A549 (cell line): ENCODE data around the gene GATAD1.

Experiments
- CBX8 ChIP-seq: fragments of 200-600 bp; sonication (generic); IDR thresholded peaks from 2 replicates; pipeline ENCODE4 v1.6.1; 2016
- CTCF ChIP-seq: fragments of >200 bp; sonication (Bioruptor Twin); formaldehyde crosslinking; IDR thresholded peaks from 3 replicates; pipeline ENCODE4 v1.5.1; 2016
- EHMT2 ChIP-seq: fragments of 200-600 bp; sonication (generic); IDR thresholded peaks from 2 replicates; pipeline ENCODE4 v1.6.1; 2016; ENCODE audit warnings: antibody characterized with exemption, low read depth, mild to moderate bottlenecking, moderate library complexity
- HDAC2 ChIP-seq: fragments of 200-600 bp; sonication (generic); IDR thresholded peaks from 2 replicates; pipeline ENCODE4 v1.6.1; 2016
- HES2 ChIP-seq: fragments of >200 bp; sonication (Bioruptor Twin); formaldehyde crosslinking; IDR thresholded peaks from 2 replicates; pipeline ENCODE4 v1.6.1; 2016
- JUN ChIP-seq, 2 experiments: fragments of >200 bp; sonication (Bioruptor Twin); formaldehyde crosslinking; IDR thresholded peaks; 2 replicates in 1 of 2; 3 replicates in 1 of 2; pipeline ENCODE4 v1.6.1; 2016 to 2017
- KDM5A ChIP-seq: fragments of 200-600 bp; sonication (generic); IDR thresholded peaks from 2 replicates; pipeline ENCODE4 v1.6.1; 2016; ENCODE audit warnings: antibody characterized with exemption, mild to moderate bottlenecking
- MAFK ChIP-seq: fragments of 450-650 bp; IDR thresholded peaks from 2 replicates; pipeline ENCODE4 v1.6.1; 2014; ENCODE audit not compliant: partially characterized antibody
- MAZ ChIP-seq: fragments of 150-350 bp; IDR thresholded peaks from 2 replicates; pipeline ENCODE4 v1.6.1; 2014; ENCODE audit warnings: antibody characterized with exemption, low read depth, low read length, borderline replicate concordance
- NR3C1 ChIP-seq: fragments of >200 bp; sonication (Bioruptor Twin); formaldehyde crosslinking; IDR thresholded peaks from 3 replicates; pipeline ENCODE4 v1.6.1; 2017
- POLR2A ChIP-seq: IDR thresholded peaks from 2 replicates; pipeline ENCODE4 v1.6.1; 2012; ENCODE audit warnings: mild to moderate bottlenecking, low read length
- RAD21 ChIP-seq, 2 experiments: fragments of >200 bp in 1 of 2; sonication (Bioruptor Twin) in 1 of 2; formaldehyde crosslinking in 1 of 2; IDR thresholded peaks in 1 of 2; conservative IDR thresholded peaks in 1 of 2; 2 replicates in 1 of 2; 3 replicates in 1 of 2; pipeline ENCODE4 v1.6.1; 2012 to 2018; ENCODE audit warnings: inconsistent platforms in 1 of 2
- REST ChIP-seq: fragments of 200-600 bp; sonication (generic); IDR thresholded peaks from 2 replicates; pipeline ENCODE4 v1.6.1; 2016; ENCODE audit warnings: antibody characterized with exemption, mild to moderate bottlenecking, moderate library complexity
- TP53 ChIP-seq: fragments of 250-450 bp; sonication (Bioruptor Pico); IDR thresholded peaks from 2 replicates; pipeline ENCODE4 v1.5.0; 2021; ENCODE audit warnings: mild to moderate bottlenecking, moderate library complexity

DNA sequence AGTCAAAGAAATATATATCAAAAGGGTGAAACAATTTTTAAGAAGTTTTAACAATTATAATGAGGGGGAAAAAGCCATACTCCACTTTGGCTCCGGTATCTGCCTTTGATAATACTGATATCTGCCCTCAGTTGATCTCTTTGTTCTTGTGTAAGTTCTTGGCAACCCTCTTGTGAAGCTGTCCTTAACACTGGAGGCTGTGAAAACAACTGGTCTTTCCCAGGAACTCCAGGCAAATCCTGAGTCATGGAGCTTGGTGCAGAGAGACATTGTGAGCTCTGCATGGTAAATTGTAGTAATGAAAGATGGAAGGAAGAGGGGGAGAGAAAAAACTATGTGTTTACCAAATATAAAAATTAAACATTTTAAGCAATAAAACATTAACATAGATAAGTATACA lies 42.4 kb downstream of the GATAD1 start:
- no peak for TF ChIP-seq CBX8
- no peak for TF ChIP-seq REST
- TF ChIP-seq CTCF = no peak
- TF ChIP-seq HDAC2 = no peak
- TF ChIP-seq MAFK = no peak
- no peak for TF ChIP-seq POLR2A
- TF ChIP-seq KDM5A = no peak
- TF ChIP-seq JUN (IDR thresholded peaks at IDR 0.05) = no peak
- no peak for TF ChIP-seq HES2
- no peak for TF ChIP-seq MAZ
- TF ChIP-seq TP53 (CRISPR knock-in tag) = no peak
- TF ChIP-seq NR3C1 = no peak
- no peak for TF ChIP-seq EHMT2
- TF ChIP-seq RAD21 (conservative IDR thresholded peaks at IDR 0.05 in 1 of 2, IDR thresholded peaks at IDR 0.05 in 1 of 2) = no peak
